DND-41 (cell line): Measurements from ENCODE around the gene SORCS1.

Experiments used
- ATAC-seq: fragments of 200-7000 bp; cut with Tn5 transposase; 3 replicates; pipeline ENCODE4 v1.9.1; 2021; ENCODE audit warnings: low read depth; ENCODE audit not compliant: insufficient read depth
- DNase-seq: peaks from one replicate; pipeline ENCODE4 v3.0.0-alpha.2; 2020
- H2AFZ ChIP-seq: 2 replicates; pipeline ENCODE4 v1.6.0; 2012; ENCODE audit warnings: low read depth, low read length
- H3K27ac ChIP-seq: 2 replicates; pipeline ENCODE4 v1.5.1; 2012; ENCODE audit warnings: low read length, inconsistent platforms
- H3K27me3 ChIP-seq: fragments of 200-600 bp; sonication (generic); 2 replicates; pipeline ENCODE4 v1.6.0; 2012; ENCODE audit warnings: low read length, mild to moderate bottlenecking, inconsistent platforms; ENCODE audit not compliant: insufficient read depth, poor library complexity
- H3K36me3 ChIP-seq: 2 replicates; pipeline ENCODE4 v1.5.1; 2012; ENCODE audit warnings: low read length, inconsistent platforms; ENCODE audit not compliant: insufficient read depth
- H3K4me1 ChIP-seq: 2 replicates; pipeline ENCODE4 v1.5.1; 2012; ENCODE audit warnings: mild to moderate bottlenecking, low read length; ENCODE audit not compliant: insufficient read depth
- H3K4me2 ChIP-seq: 2 replicates; pipeline ENCODE4 v1.6.0; 2012; ENCODE audit warnings: mild to moderate bottlenecking, moderate library complexity, low read length, inconsistent platforms; ENCODE audit not compliant: insufficient read depth
- H3K4me3 ChIP-seq, 2 experiments: fragments of 200-600 bp in 1 of 2; shearing (Covaris generic) in 1 of 2; 2 replicates each; pipeline ENCODE4 v1.5.1; 2012 to 2016; ENCODE audit warnings: inconsistent platforms in 2 of 2, low read length in 2 of 2, mild to moderate bottlenecking in 2 of 2, low read depth in 1 of 2, moderate library complexity in 1 of 2
- H3K79me2 ChIP-seq: 2 replicates; pipeline ENCODE4 v1.6.0; 2012; ENCODE audit warnings: low read length, inconsistent platforms; ENCODE audit not compliant: insufficient read depth
- H3K9ac ChIP-seq: 2 replicates; pipeline ENCODE4 v1.6.0; 2012; ENCODE audit warnings: low read depth, mild to moderate bottlenecking, inconsistent platforms, low read length, moderate library complexity
- H3K9me3 ChIP-seq: 2 replicates; pipeline ENCODE4 v1.5.1; 2012; ENCODE audit warnings: low read length, moderate library complexity, mild to moderate bottlenecking, inconsistent platforms; ENCODE audit not compliant: insufficient read depth, severe bottlenecking
- H4K20me1 ChIP-seq: 2 replicates; pipeline ENCODE4 v1.6.0; 2012; ENCODE audit warnings: low read length; ENCODE audit not compliant: insufficient read depth
- CTCF ChIP-seq: IDR thresholded peaks from 2 replicates; pipeline ENCODE4 v1.5.1; 2012; ENCODE audit warnings: borderline replicate concordance, low read length, moderate library complexity, mild to moderate bottlenecking; ENCODE audit not compliant: poor library complexity, severe bottlenecking; ENCODE audit errors: extremely low read depth
- EZH2 ChIP-seq: IDR thresholded peaks from 3 replicates; pipeline ENCODE4 v1.6.1; 2012; ENCODE audit warnings: borderline replicate concordance, low read depth, mild to moderate bottlenecking, moderate library complexity, low read length, inconsistent platforms; ENCODE audit not compliant: severe bottlenecking

SORCS1 gene

GRCh38 chr10:106557053-106557452, 607.5 kb downstream of the SORCS1 start:
- no peaks in the 10 kb centered on the region for H3K36me3 ChIP-seq
- H3K27ac ChIP-seq: no peak overlapping the region
- no peak overlapping the region for H2AFZ ChIP-seq
- TF ChIP-seq EZH2: no peak
- no peak for TF ChIP-seq CTCF
- no peaks in the 10 kb centered on the region for H3K79me2 ChIP-seq
- no peaks in the 10 kb centered on the region for H3K27me3 ChIP-seq
- no peaks in the 10 kb centered on the region for H3K9me3 ChIP-seq
- ATAC-seq: no peak
- no peaks in the 10 kb centered on the region for H4K20me1 ChIP-seq
- DNase-seq: no peak
- H3K4me2 ChIP-seq: no peak overlapping the region
- H3K9ac ChIP-seq: no peak overlapping the region
- H3K4me1 ChIP-seq: no peaks in the 10 kb centered on the region
- H3K4me3 ChIP-seq: no peak overlapping the region

- no peak overlapping the region for H3K27ac ChIP-seq
- TF ChIP-seq CTCF (no peak), EZH2 (no peak)
- no peak overlapping the region for H2AFZ ChIP-seq
- H3K36me3 ChIP-seq: no peaks in the 10 kb centered on the region
- no peak overlapping the region for H3K4me2 ChIP-seq
- no peaks in the 10 kb centered on the region for H4K20me1 ChIP-seq
- H3K4me1 ChIP-seq: no peaks in the 10 kb centered on the region
- no peaks in the 10 kb centered on the region for H3K27me3 ChIP-seq
- H3K79me2 ChIP-seq: no peaks in the 10 kb centered on the region
- no peak overlapping the region for H3K9ac ChIP-seq
- no peak overlapping the region for H3K4me3 ChIP-seq
- ATAC-seq (no peak), DNase-seq (no peak)
- no peaks in the 10 kb centered on the region for H3K9me3 ChIP-seq
These were observed 608.9 kb downstream of the SORCS1 start for GRCh38 chr10:106555599-106555998.

GRCh38 chr10:106551501-106552062, 612.9 kb downstream of the SORCS1 start:
- no peak for ATAC-seq
- Histone ChIP-seq H3K4me2 (no peak overlapping the region), H3K9me3 (no peaks in the 10 kb centered on the region), H3K27ac (no peak overlapping the region), H4K20me1 (no peaks in the 10 kb centered on the region), H3K9ac (no peak overlapping the region), H3K4me1 (no peaks in the 10 kb centered on the region), H3K4me3 (no peak overlapping the region), H3K27me3 (no peaks in the 10 kb centered on the region), H3K36me3 (no peaks in the 10 kb centered on the region), H3K79me2 (no peaks in the 10 kb centered on the region), H2AFZ (no peak overlapping the region)
- DNase-seq: no peak
- TF ChIP-seq EZH2 (no peak), CTCF (no peak)

GRCh38 chr10:106548832-106549231, 615.7 kb downstream of the SORCS1 start:
- no peak overlapping the region for H2AFZ ChIP-seq
- TF ChIP-seq EZH2: no peak
- TF ChIP-seq CTCF: no peak
- H4K20me1 ChIP-seq: no peaks in the 10 kb centered on the region
- no peak overlapping the region for H3K4me2 ChIP-seq
- H3K27ac ChIP-seq: no peak overlapping the region
- H3K79me2 ChIP-seq: no peaks in the 10 kb centered on the region
- H3K9me3 ChIP-seq: no peaks in the 10 kb centered on the region
- H3K9ac ChIP-seq: no peak overlapping the region
- H3K27me3 ChIP-seq: no peaks in the 10 kb centered on the region
- no peak for DNase-seq
- no peaks in the 10 kb centered on the region for H3K4me1 ChIP-seq
- no peak for ATAC-seq
- H3K4me3 ChIP-seq: no peak overlapping the region
- no peaks in the 10 kb centered on the region for H3K36me3 ChIP-seq
